ENCODE measurements around the gene ANKS1B. TPM values are rescaled to one million over a fixed set of nuclear protein-coding genes. Genes with fewer than 3 reads are reported as not detected.

ANKS1B gene
- total and polyA plus RNA-seq, 10 of the 15 experiments (the other 5 are each of a cell fraction or from before 2014, with no cell fraction given) = 0.16 to 1.3 (median 0.82) TPM; not detected in 7

DNA sequence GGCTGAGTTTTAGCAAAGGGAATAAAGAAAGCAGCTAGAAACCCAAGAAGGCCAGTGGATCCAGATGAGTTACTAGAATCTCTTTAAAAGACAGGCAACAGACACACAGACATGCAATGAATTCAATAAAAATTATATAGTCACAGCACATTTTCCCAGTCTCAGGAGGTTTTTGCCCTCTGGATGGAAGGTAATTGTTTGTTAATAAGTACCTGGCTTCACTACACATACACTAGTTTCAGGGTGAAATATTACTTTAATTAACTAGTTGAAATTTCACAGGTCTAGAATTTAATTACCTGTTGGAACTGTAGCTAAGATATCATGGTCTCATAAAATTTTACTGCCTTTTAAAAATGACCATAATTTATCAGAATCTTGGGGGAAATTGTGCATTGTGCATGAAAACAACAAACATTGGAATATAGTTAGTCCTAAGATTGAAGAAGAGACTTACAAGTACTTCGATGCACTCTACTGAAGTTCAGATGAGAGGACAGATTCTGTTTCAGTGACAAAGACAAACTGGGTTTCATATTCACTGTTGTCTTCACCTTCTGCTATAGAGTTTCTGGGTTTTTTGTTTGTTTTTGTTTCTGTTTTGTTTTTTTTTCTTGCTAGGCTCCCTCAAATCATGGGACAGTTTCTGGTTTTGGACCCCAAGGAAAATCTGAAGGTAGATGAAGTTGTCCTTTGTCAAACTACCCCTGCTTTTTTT is 614.2 kb downstream of the ANKS1B start:
- H3K4me2 ChIP-seq (ENCODE audit: control insufficient read depth, insufficient read depth) = no peak overlapping the region
- RAD21 ChIA-PET (ENCODE audit: unreplicated experiment) = no interaction called here
- POLR2A ChIA-PET = no interaction called here
- WGBS (ENCODE audit: insufficient coverage, insufficient replicate concordance, low lambda C conversion rate, missing lambda C conversion rate) = 26% methylated on average over 1 of the region's 1 CpG
- H3K27me3 ChIP-seq (replicated peaks in 1 of 2; ENCODE audit: control insufficient read depth in 2 of 2, insufficient read depth in 2 of 2, low read length in 1 of 2) = no peaks in the 10 kb centered on the region
- in situ Hi-C loops (cut with MboI) (no loop called here), intact Hi-C loops (cut with micrococcal nuclease; ENCODE audit: unreplicated experiment) (no loop called here)
- ATAC-seq (peak; percentile 59), FAIRE-seq (no peak), DNase-seq (ENCODE audit: low read depth, low spot score) (no peak)
- CTCF ChIA-PET = interaction anchor here (1.1 kb wide), 1 partner anchor 16 kb away, joined by 4 read pairs; no protein-coding TSS in a partner anchor
- H3K79me2 ChIP-seq (ENCODE audit: control insufficient read depth, insufficient read depth, low read length) = no peaks in the 10 kb centered on the region
- H3K36me3 ChIP-seq (ENCODE audit: control insufficient read depth in 2 of 2, insufficient read depth in 2 of 2, low read length in 1 of 2) = no peaks in the 10 kb centered on the region
- no TSS peak for BruUV-seq (replicated peaks)
- no peak overlapping the region for H3K9ac ChIP-seq (ENCODE audit: control insufficient read depth, insufficient read depth, low read length)
- no peaks in the 10 kb centered on the region for H3K4me1 ChIP-seq (ENCODE audit: control insufficient read depth, insufficient read depth, low read length)
- H3K4me3 ChIP-seq = no peak overlapping the region
- no peaks in the 10 kb centered on the region for H4K20me1 ChIP-seq (ENCODE audit: control insufficient read depth, insufficient read depth)
- H3K27ac ChIP-seq (ENCODE audit: control insufficient read depth, insufficient read depth) = no peak overlapping the region
- no peak overlapping the region for H2AFZ ChIP-seq (ENCODE audit: control insufficient read depth, low read depth, low read length)
- SMC1A ChIA-PET (ENCODE audit: uncharacterized antibody, unreplicated experiment) = interaction anchor here (0.6 to 1.6 kb wide), 2 partner anchors 11 to 1333 kb away, joined by 3 read pairs; no protein-coding TSS in a partner anchor
- no peaks in the 10 kb centered on the region for H3K9me3 ChIP-seq (replicated peaks; ENCODE audit: control insufficient read depth, insufficient read depth, low read length)
- TF ChIP-seq RAD51 (IDR thresholded peaks at IDR 0.05) (no peak), EZH2 (IDR thresholded peaks at IDR 0.05; ENCODE audit: borderline replicate concordance, control insufficient read depth, low read depth, low read length) (no peak), EED (IDR thresholded peaks at IDR 0.05; ENCODE audit: low read depth) (no peak), PAX8 (IDR thresholded peaks at IDR 0.05) (no peak), CREM (IDR thresholded peaks at IDR 0.05; ENCODE audit: low read depth) (no peak), ZNF384 (IDR thresholded peaks at IDR 0.05; ENCODE audit: borderline replicate concordance, low read depth, low read length) (no peak), MYC (IDR thresholded peaks at IDR 0.05; ENCODE audit: insufficient read depth, insufficient read length, insufficient replicate concordance, low read length, severe bottlenecking) (no peak), SMAD5 (IDR thresholded peaks at IDR 0.05; ENCODE audit: low read depth) (no peak), SREBF1 (IDR thresholded peaks at IDR 0.05; ENCODE audit: low read length) (no peak), SREBF2 (IDR thresholded peaks at IDR 0.05; ENCODE audit: low read length) (no peak), MTA2 (IDR thresholded peaks at IDR 0.05; ENCODE audit: low read depth) (no peak), RUNX3 (IDR thresholded peaks at IDR 0.05; ENCODE audit: low read length) (no peak), ZSCAN29 (IDR thresholded peaks at IDR 0.05) (no peak)
- TF ChIP-seq, protein P1, sequence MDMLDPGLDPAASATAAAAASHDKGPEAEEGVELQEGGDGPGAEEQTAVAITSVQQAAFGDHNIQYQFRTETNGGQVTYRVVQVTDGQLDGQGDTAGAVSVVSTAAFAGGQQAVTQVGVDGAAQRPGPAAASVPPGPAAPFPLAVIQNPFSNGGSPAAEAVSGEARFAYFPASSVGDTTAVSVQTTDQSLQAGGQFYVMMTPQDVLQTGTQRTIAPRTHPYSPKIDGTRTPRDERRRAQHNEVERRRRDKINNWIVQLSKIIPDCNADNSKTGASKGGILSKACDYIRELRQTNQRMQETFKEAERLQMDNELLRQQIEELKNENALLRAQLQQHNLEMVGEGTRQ (IDR thresholded peaks at IDR 0.05; ENCODE audit: borderline replicate concordance, low read depth, low read length) = no peak
- TF ChIP-seq, protein P2, sequence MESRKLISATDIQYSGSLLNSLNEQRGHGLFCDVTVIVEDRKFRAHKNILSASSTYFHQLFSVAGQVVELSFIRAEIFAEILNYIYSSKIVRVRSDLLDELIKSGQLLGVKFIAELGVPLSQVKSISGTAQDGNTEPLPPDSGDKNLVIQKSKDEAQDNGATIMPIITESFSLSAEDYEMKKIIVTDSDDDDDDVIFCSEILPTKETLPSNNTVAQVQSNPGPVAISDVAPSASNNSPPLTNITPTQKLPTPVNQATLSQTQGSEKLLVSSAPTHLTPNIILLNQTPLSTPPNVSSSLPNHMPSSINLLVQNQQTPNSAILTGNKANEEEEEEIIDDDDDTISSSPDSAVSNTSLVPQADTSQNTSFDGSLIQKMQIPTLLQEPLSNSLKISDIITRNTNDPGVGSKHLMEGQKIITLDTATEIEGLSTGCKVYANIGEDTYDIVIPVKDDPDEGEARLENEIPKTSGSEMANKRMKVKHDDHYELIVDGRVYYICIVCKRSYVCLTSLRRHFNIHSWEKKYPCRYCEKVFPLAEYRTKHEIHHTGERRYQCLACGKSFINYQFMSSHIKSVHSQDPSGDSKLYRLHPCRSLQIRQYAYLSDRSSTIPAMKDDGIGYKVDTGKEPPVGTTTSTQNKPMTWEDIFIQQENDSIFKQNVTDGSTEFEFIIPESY (IDR thresholded peaks at IDR 0.05) = no peak
